GM21717 (cell line): ENCODE measurements around the gene LSM4.
A peak's percentile ranks its signal among the peaks of the same experiment; 100 is the strongest.
"Not testable (repeated sequence)": the region's sequence is repeated elsewhere in the genome, so short reads cannot be mapped to it uniquely, and the experiment has no call there.

Experiments
- ATAC-seq: cut with Tn5 transposase; IDR thresholded peaks from one replicate; pipeline ENCODE4 v1.9.1; 2021; ENCODE audit warnings: mild to moderate bottlenecking, moderate library complexity; ENCODE audit not compliant: unreplicated experiment

LSM4 gene

GRCh38 chr19:18340990-18341868 lies 18.4 kb upstream of the LSM4 start:
- no peak for ATAC-seq

GRCh38 chr19:18340190-18340989 lies 17.5 kb upstream of the LSM4 start, which contains the start of gene PGPEP1:
PGPEP1 (plus strand) TSS chr19:18340598; CDS start chr19:18340682, 84 bp downstream.
- ATAC-seq, result no peak

DNA sequence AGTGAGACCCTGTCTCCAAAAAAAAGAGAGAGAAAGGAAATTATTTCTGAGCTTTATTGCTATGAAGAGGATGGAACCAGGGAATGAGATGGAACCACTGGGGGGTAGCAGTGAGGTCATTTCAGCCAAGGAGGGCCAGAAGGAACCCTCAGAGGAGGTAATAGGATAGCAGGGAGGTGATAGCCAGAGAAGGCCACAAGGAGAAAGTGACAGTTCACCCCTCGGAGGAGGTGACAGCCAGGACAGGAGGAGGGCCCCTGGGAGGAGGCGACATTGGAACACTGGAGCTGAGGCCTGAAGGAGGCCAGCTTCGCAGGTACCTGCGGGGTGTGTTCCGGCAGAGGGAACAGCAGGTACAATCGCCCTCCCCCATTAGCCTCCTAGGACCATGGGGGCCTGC lies 16.8 kb upstream of the LSM4 start:
- ATAC-seq, result no peak

- ATAC-seq, result no peak
Measured at GRCh38 chr19:18338541-18338940, 15.7 kb upstream of the LSM4 start.

DNA sequence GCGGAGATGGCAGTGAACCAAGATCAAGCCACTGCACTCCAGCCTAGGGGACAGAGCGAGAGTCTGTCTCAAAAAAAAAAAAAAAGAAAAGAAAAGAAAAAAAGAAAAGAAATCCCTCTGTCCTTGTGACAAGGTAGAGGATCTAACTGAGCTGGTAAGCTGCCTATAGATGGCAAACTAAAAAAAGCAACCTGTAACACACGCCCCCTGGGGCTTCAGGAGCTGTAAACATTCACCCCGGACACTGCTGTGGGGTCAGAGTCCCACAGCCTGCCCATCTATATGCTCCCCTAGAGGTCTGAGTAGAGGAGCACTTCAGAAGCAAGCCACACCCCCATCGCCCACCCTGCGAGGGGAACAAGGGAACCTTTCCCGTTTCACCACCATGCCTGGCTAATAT lies 13.2 kb upstream of the LSM4 start:
- no peak for ATAC-seq

DNA sequence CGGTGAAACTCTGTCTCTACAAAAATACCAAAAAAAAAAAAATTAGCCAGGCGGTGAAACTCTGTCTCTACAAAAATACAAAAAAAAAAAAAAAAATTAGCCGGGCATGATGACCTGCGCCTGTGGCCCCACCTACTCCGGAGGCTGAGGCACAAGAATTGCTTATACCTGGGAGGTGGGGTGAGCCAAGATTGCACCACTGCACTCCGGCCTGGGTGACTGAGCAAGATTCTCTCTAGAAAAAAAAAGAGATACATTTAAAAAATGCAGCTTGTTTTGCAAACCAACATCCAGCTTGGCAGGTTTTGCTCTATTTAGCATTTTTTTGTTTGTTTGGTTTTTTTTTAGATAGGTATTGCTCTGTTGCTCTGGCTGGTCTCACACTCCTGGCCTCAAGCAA lies 10.8 kb upstream of the LSM4 start:
- no peak for ATAC-seq

GRCh38 chr19:18332917-18333530 lies 10.1 kb upstream of the LSM4 start:
- no peak for ATAC-seq

- ATAC-seq, result no peak
Measured at GRCh38 chr19:18330868-18331267, 8.0 kb upstream of the LSM4 start.

DNA sequence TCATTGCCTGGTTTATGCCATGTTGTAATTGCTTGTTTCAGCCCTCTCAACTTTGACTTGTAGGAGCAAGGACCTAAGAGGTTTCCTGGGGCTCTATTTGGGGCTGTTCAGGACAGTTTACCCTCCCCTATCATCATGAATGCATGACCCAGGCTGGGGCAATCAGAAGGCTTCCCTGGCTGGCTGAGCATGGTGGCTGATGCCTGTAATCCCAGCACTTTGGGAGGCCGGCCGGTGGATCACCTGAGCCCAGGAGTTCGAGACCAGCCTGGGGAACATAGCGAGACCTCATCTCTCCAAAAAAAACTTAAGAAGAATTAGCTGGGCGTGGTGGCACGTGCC lies 6.1 kb upstream of the LSM4 start:
- no peak for ATAC-seq

- peak; percentile 67 for ATAC-seq
Measured at GRCh38 chr19:18328340-18329034, 5.6 kb upstream of the LSM4 start.

- no peak for ATAC-seq
Measured at GRCh38 chr19:18326772-18327171, 3.9 kb upstream of the LSM4 start.

GRCh38 chr19:18324373-18324731 lies 1.5 kb upstream of the LSM4 start:
- not testable (repeated sequence) for ATAC-seq

- ATAC-seq, result peak; percentile 4
Measured at GRCh38 chr19:18322318-18322758, 538 bp downstream of the LSM4 start.

GRCh38 chr19:18321734-18322102 lies 1.2 kb downstream of the LSM4 start:
- no peak for ATAC-seq

DNA sequence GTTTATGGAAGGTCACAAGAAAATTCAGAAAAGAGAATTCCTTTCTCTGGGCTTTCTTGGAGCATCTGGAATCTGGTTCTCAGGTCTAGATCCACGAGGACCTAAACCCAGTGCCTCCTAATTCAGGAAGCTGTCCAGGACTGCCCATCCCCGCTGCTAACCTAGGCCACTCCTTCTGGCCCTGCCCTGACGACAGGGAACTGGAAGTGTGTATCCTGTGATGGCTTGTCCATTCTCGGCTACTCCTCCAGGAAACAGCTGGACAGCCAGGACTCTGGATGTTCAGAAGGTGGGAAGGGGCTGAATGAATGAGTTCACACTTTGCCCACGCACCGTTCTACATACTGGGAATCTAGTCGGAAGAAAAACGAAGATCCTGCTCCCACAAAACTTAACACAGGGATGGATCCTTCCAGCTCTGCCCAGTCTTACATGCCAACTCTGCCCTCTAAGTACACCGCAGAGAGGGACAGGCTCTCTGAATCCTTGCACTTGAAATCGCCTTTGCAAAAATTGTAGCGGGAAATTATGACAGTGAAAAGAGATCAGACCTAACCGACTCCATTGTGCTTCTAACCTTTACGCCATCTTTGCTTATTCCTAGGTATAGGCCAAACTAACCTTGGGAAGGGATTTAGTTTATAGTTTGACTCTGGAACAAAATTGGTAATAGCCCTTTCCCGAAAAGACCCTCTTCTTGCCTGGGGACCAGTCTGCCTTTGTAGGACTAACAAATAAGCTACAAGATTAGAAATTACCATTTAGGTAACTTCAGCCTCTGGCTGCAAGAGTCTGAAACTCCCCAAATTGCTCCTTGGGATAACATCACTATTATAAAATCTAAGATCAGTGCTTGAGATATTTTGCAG lies 1.8 kb downstream of the LSM4 start:
- ATAC-seq, result no peak

DNA sequence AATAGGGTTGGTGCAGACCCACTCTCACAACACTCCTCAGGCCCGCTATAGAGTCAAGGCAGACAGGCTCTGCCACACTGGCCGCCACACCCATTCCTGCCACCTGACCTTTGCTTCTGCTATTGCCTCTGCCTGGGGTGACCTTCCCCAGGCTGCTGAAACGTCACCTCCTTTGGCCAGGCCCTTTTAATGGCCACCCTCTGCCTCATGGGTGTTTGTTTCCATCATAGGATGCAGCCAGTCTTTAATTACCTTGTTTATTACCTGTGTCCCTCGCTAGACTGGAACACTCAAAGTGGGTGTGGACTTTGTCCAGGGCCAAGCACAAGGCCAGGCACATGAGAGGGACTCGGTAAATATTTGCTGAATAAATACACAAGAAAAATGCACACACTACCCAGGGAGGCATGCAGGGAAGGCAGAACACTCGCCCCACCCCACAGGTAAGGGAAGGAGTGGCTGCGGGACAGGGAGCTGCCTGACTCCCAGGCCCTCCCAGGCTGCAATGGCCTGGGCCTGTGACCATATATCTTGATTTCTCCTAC lies 3.2 kb downstream of the LSM4 start:
- ATAC-seq, result no peak

- no peak for ATAC-seq
Measured at GRCh38 chr19:18317961-18318800, 4.7 kb downstream of the LSM4 start.

DNA sequence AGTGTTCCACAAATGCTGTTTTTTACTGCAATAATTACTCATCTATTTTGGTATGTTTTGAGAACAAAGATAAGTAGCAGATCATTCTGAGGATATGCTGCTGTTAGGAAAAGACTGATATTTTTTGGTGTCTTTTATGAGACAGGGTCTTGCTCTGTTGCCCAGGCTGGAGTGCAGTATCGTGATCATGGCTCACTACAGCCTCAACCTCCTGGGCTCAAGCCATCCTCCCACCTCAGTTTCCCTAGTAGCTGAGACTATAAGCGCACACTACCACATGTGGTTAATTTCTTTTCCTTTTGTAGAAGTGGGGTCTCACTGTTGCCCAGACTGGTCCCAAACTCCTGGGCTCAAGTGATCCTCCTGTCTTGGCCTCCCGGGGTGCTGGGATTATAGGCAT lies 9.5 kb downstream of the LSM4 start:
- no peak for ATAC-seq

- no peak for ATAC-seq
Measured at GRCh38 chr19:18312092-18312534, 10.8 kb downstream of the LSM4 start.
